SH-SY5Y (cell line): ENCODE results near the gene ISG20L2.

Experiments
- GATA2 ChIP-seq: IDR thresholded peaks from 2 replicates; pipeline ENCODE4 v1.6.1; 2011; ENCODE audit warnings: mild to moderate bottlenecking, low read depth, low read length
- GATA3 ChIP-seq: IDR thresholded peaks from 2 replicates; pipeline ENCODE4 v1.6.1; 2011; ENCODE audit warnings: low read depth, mild to moderate bottlenecking, low read length, moderate library complexity

GRCh38 chr1:156691665-156692440, 36.7 kb downstream of the ISG20L2 start:
- TF ChIP-seq GATA3 = no peak
- no peak for TF ChIP-seq GATA2
